AG04450 (cell line): ENCODE results near the gene BPIFB6. TPM values are rescaled to one million over a fixed set of nuclear protein-coding genes. Genes with fewer than 3 reads are reported as not detected.

Source experiments
- CTCF ChIA-PET: fragments of 300-600, 350-600 bp; formaldehyde crosslinking; extraction: SDS; loops from one replicate; lab custom pipeline; 2022; ENCODE audit warnings: antibody characterized with exemption, inconsistent platforms; lab: Charles Lee
- POLR2A ChIA-PET: fragments of 350-600 bp; formaldehyde crosslinking; extraction: SDS; loops from one replicate; lab custom pipeline; 2021; ENCODE audit warnings: antibody characterized with exemption, inconsistent platforms; lab: Yijun Ruan, JAX
- DNase-seq: peaks from one replicate; pipeline ENCODE4 v3.0.0-alpha.2; 2011; ENCODE audit warnings: low read depth, low spot score
- H3K27ac ChIP-seq: one replicate; pipeline ENCODE4 v1.5.1; 2012; ENCODE audit warnings: low read depth, low read length, control low read depth
- H3K27me3 ChIP-seq: one replicate; pipeline ENCODE4 v1.6.0; 2012; ENCODE audit warnings: low read length; ENCODE audit not compliant: control insufficient read depth, insufficient read depth
- H3K4me3 ChIP-seq: 2 replicates; pipeline ENCODE4 v1.5.1; 2011; ENCODE audit warnings: mild to moderate bottlenecking, low read depth, low read length, control low read depth
- H3K9me3 ChIP-seq: 2 replicates; pipeline ENCODE4 v1.5.1; 2012; ENCODE audit warnings: low read length; ENCODE audit not compliant: control insufficient read depth, insufficient read depth
- CTCF ChIP-seq: IDR thresholded peaks from 2 replicates; pipeline ENCODE4 v1.5.1; 2011; ENCODE audit warnings: low read depth, low read length, control low read depth, inconsistent platforms
- polyA plus RNA-seq: library from polyadenylated mRNA; depleted of rRNA; stranded (reverse); fragments of >200 nt; gene quantifications from 2 replicates; pipeline ENCODE4 v1.2.3, GENCODE V29; 2011

Gene BPIFB6
- polyA plus RNA-seq, 1 experiment = not detected

- ChIA-PET CTCF (no interaction called here), POLR2A (no interaction called here)
- H3K4me3 ChIP-seq = no peak overlapping the region
- H3K27me3 ChIP-seq = peaks cover 4% of the 10 kb centered on the region
- TF ChIP-seq CTCF = no peak
- no peak overlapping the region for H3K27ac ChIP-seq
- no peaks in the 10 kb centered on the region; the same call in 1 of the 2 replicates for H3K9me3 ChIP-seq
- DNase-seq = no peak
Measured at GRCh38 chr20:33065785-33066184, 34.3 kb downstream of the BPIFB6 start.

GRCh38 chr20:33067806-33068205 lies 36.4 kb downstream of the BPIFB6 start:
- no peak overlapping the region for H3K27ac ChIP-seq
- H3K9me3 ChIP-seq = no peaks in the 10 kb centered on the region; the same call in 1 of the 2 replicates
- DNase-seq = no peak
- no peak for TF ChIP-seq CTCF
- CTCF ChIA-PET = no interaction called here
- no peak overlapping the region for H3K4me3 ChIP-seq
- POLR2A ChIA-PET = no interaction called here
- peaks cover 4% of the 10 kb centered on the region for H3K27me3 ChIP-seq

DNA sequence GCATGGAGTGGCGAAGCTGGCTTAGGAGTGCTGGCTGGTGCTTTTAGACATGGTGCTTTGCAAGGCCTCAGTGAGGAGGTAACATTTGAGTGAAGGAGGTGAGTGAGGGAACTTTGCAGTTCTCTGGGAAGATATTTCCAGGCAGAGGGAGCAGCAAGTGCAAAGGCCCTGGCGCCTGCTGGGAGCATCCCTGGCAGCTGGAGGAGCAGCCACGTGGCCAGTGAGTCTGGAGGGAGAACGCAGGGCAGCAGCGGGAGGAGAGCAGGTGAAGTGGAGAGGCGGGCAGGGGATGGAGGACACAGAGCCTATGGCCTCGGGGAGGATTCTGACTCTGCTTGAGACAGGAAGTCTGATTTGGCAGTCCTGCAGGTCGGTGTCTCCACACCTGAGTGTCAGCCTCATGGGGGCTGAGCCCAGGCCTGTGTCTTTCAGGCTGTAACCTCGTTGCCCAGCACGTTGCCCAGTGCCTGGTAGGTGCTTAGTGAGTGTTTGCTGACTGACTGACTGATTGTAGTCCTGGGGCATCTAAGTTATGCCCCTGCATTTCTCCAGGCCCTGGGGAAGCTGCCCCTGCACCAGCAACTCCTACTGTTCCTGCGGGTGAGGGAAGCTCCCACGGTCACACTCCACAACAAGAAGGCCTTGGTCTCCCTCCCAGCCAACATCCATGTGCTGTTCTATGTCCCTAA lies 36.9 kb downstream of the BPIFB6 start:
- no peak overlapping the region for H3K4me3 ChIP-seq
- no peak overlapping the region for H3K27ac ChIP-seq
- TF ChIP-seq CTCF = no peak
- ChIA-PET POLR2A (no interaction called here), CTCF (no interaction called here)
- H3K9me3 ChIP-seq = no peaks in the 10 kb centered on the region; the same call in 1 of the 2 replicates
- no peak for DNase-seq
- peaks cover 4% of the 10 kb centered on the region for H3K27me3 ChIP-seq

DNA sequence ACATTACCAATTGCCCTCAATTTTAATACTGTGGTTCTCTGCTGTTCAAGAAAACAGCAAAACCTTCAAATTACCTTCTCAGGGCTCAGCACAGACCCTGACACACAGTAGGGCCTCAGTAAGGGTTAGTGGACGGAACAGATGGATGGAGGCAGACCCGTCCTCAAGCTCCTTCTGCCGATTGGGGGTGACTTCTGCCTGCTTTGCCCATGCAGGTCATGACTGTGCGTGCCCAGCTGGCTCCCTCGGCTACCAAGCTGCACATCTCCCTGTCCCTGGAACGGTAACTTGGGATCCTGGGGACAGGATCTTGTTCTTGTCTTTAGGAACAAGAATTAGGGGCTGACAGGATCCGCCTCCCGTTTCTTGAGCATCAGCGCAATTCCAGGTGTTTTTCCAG lies 38.2 kb downstream of the BPIFB6 start:
- Histone ChIP-seq H3K27me3 (peaks cover 4% of the 10 kb centered on the region), H3K9me3 (no peaks in the 10 kb centered on the region; the same call in 1 of the 2 replicates), H3K27ac (no peak overlapping the region), H3K4me3 (no peak overlapping the region)
- POLR2A ChIA-PET = no interaction called here
- TF ChIP-seq CTCF = no peak
- CTCF ChIA-PET = no interaction called here
- no peak for DNase-seq

GRCh38 chr20:33070111-33071053 lies 38.9 kb downstream of the BPIFB6 start:
- no peak for TF ChIP-seq CTCF
- POLR2A ChIA-PET = no interaction called here

More at GRCh38 chr20:33070111-33071053, 38.9 kb downstream of the BPIFB6 start:
- CTCF ChIA-PET = no interaction called here
- peaks cover 4% of the 10 kb centered on the region for H3K27me3 ChIP-seq
- H3K27ac ChIP-seq = no peak overlapping the region
- no peak overlapping the region for H3K4me3 ChIP-seq
- no peak for DNase-seq
- no peaks in the 10 kb centered on the region; the same call in 1 of the 2 replicates for H3K9me3 ChIP-seq
